MG63 (cell line): ENCODE data around the gene TMTC2. TPM values are rescaled to one million over a fixed set of nuclear protein-coding genes. Genes with fewer than 3 reads are reported as not detected.
"Not testable (repeated sequence)": the region's sequence is repeated elsewhere in the genome, so short reads cannot be mapped to it uniquely, and the experiment has no call there.

Experiments used
- DNase-seq: peaks from one replicate; pipeline ENCODE4 v3.0.0-alpha.2; 2020
- H3K27me3 ChIP-seq: fragments of 250-450 bp; sonication (Bioruptor Pico); 2 replicates; pipeline ENCODE4 v1.5.1; 2020; ENCODE audit warnings: mild to moderate bottlenecking, moderate library complexity
- H3K36me3 ChIP-seq: fragments of 250-450 bp; sonication (Bioruptor Pico); 2 replicates; pipeline ENCODE4 v1.5.1; 2020; ENCODE audit warnings: mild to moderate bottlenecking, moderate library complexity
- H3K4me3 ChIP-seq: fragments of 250-450 bp; sonication (Bioruptor Pico); 2 replicates; pipeline ENCODE4 v1.5.1; 2020; ENCODE audit warnings: mild to moderate bottlenecking, moderate library complexity
- H3K9me3 ChIP-seq: fragments of 250-450 bp; sonication (Bioruptor Pico); 2 replicates; pipeline ENCODE4 v1.5.1; 2020; ENCODE audit warnings: mild to moderate bottlenecking, moderate library complexity
- total RNA-seq: library from RNA; depleted of rRNA; stranded (reverse); fragments of >200 nt; shearing (Covaris generic); gene quantifications from 2 replicates; pipeline ENCODE4 v1.2.3, GENCODE V29; 2014; ENCODE audit warnings: low replicate concordance

The TMTC2 gene
- total RNA-seq, 1 experiment from 2014 or later = 1.8 TPM

- Histone ChIP-seq H3K4me3 (no peak overlapping the region), H3K36me3 (no peaks in the 10 kb centered on the region), H3K27me3 (no peaks in the 10 kb centered on the region), H3K9me3 (no peaks in the 10 kb centered on the region)
- DNase-seq = no peak
Observed at GRCh38 chr12:82838827-82839226, 152.1 kb downstream of the TMTC2 start.

- DNase-seq = no peak
- H3K9me3 ChIP-seq = no peaks in the 10 kb centered on the region
- H3K36me3 ChIP-seq = no peaks in the 10 kb centered on the region
- no peak overlapping the region for H3K4me3 ChIP-seq
- no peaks in the 10 kb centered on the region for H3K27me3 ChIP-seq
Observed at GRCh38 chr12:82839796-82840195, 153.1 kb downstream of the TMTC2 start.

- Histone ChIP-seq H3K36me3 (no peaks in the 10 kb centered on the region), H3K4me3 (no peak overlapping the region), H3K9me3 (no peaks in the 10 kb centered on the region), H3K27me3 (no peaks in the 10 kb centered on the region)
- DNase-seq = no peak
Observed at GRCh38 chr12:82841487-82841904, 154.8 kb downstream of the TMTC2 start.

GRCh38 chr12:82842480-82842879, 155.8 kb downstream of the TMTC2 start:
- H3K4me3 ChIP-seq = no peak overlapping the region
- no peaks in the 10 kb centered on the region for H3K27me3 ChIP-seq
- H3K36me3 ChIP-seq = no peaks in the 10 kb centered on the region
- DNase-seq = no peak
- H3K9me3 ChIP-seq = no peaks in the 10 kb centered on the region

GRCh38 chr12:82845076-82845475, 158.4 kb downstream of the TMTC2 start:
- H3K4me3 ChIP-seq, DNase-seq: not testable (repeated sequence)

GRCh38 chr12:82848845-82849244, 162.1 kb downstream of the TMTC2 start:
- H3K9me3 ChIP-seq = no peaks in the 10 kb centered on the region
- DNase-seq = no peak
- no peaks in the 10 kb centered on the region for H3K27me3 ChIP-seq
- H3K36me3 ChIP-seq = no peaks in the 10 kb centered on the region
- no peak overlapping the region for H3K4me3 ChIP-seq

More at GRCh38 chr12:82845076-82845475, 158.4 kb downstream of the TMTC2 start:
- H3K36me3 ChIP-seq, H3K9me3 ChIP-seq, H3K27me3 ChIP-seq: not testable (repeated sequence)

- Histone ChIP-seq H3K4me3 (no peak overlapping the region), H3K36me3 (no peaks in the 10 kb centered on the region), H3K27me3 (no peaks in the 10 kb centered on the region), H3K9me3 (no peaks in the 10 kb centered on the region)
- DNase-seq = no peak
Observed at GRCh38 chr12:82852529-82852928, 165.8 kb downstream of the TMTC2 start.

- no peaks in the 10 kb centered on the region for H3K36me3 ChIP-seq
- no peak overlapping the region for H3K4me3 ChIP-seq
- no peak for DNase-seq
- no peaks in the 10 kb centered on the region for H3K27me3 ChIP-seq
- no peaks in the 10 kb centered on the region for H3K9me3 ChIP-seq
Observed at GRCh38 chr12:82855872-82856271, 169.2 kb downstream of the TMTC2 start.

- DNase-seq = no peak
- no peaks in the 10 kb centered on the region for H3K36me3 ChIP-seq
- no peak overlapping the region for H3K4me3 ChIP-seq
- H3K9me3 ChIP-seq = no peaks in the 10 kb centered on the region
- H3K27me3 ChIP-seq = no peaks in the 10 kb centered on the region
Observed at GRCh38 chr12:82857276-82857675, 170.6 kb downstream of the TMTC2 start.

- Histone ChIP-seq H3K9me3 (no peaks in the 10 kb centered on the region), H3K36me3 (no peaks in the 10 kb centered on the region), H3K4me3 (no peak overlapping the region), H3K27me3 (no peaks in the 10 kb centered on the region)
- DNase-seq = no peak
Observed at GRCh38 chr12:82857911-82858533, 171.3 kb downstream of the TMTC2 start.

GRCh38 chr12:82858534-82858917, 171.8 kb downstream of the TMTC2 start:
- H3K4me3 ChIP-seq = no peak overlapping the region
- DNase-seq = no peak
- H3K36me3 ChIP-seq = no peaks in the 10 kb centered on the region
- no peaks in the 10 kb centered on the region for H3K9me3 ChIP-seq
- no peaks in the 10 kb centered on the region for H3K27me3 ChIP-seq

GRCh38 chr12:82862069-82862841, 175.5 kb downstream of the TMTC2 start:
- DNase-seq = no peak

GRCh38 chr12:82862876-82863649, 176.4 kb downstream of the TMTC2 start:
- H3K9me3 ChIP-seq = no peaks in the 10 kb centered on the region
- H3K4me3 ChIP-seq = no peak overlapping the region
- H3K27me3 ChIP-seq = no peaks in the 10 kb centered on the region
- no peaks in the 10 kb centered on the region for H3K36me3 ChIP-seq
- no peak for DNase-seq

More at GRCh38 chr12:82862069-82862841, 175.5 kb downstream of the TMTC2 start:
- no peaks in the 10 kb centered on the region for H3K27me3 ChIP-seq
- H3K36me3 ChIP-seq = no peaks in the 10 kb centered on the region
- no peak overlapping the region for H3K4me3 ChIP-seq
- H3K9me3 ChIP-seq = no peaks in the 10 kb centered on the region

GRCh38 chr12:82866227-82866775, 179.6 kb downstream of the TMTC2 start:
- DNase-seq = no peak
- Histone ChIP-seq H3K36me3 (no peaks in the 10 kb centered on the region), H3K9me3 (no peaks in the 10 kb centered on the region)

GRCh38 chr12:82866946-82867345, 180.2 kb downstream of the TMTC2 start:
- H3K36me3 ChIP-seq = no peaks in the 10 kb centered on the region
- no peaks in the 10 kb centered on the region for H3K27me3 ChIP-seq
- no peak overlapping the region for H3K4me3 ChIP-seq
- H3K9me3 ChIP-seq = no peaks in the 10 kb centered on the region
- no peak for DNase-seq

More at GRCh38 chr12:82866227-82866775, 179.6 kb downstream of the TMTC2 start:
- H3K4me3 ChIP-seq = no peak overlapping the region
- no peaks in the 10 kb centered on the region for H3K27me3 ChIP-seq

GRCh38 chr12:82867762-82868500, 181.2 kb downstream of the TMTC2 start:
- Histone ChIP-seq H3K9me3 (no peaks in the 10 kb centered on the region), H3K4me3 (no peak overlapping the region), H3K27me3 (no peaks in the 10 kb centered on the region), H3K36me3 (no peaks in the 10 kb centered on the region)
- DNase-seq = no peak
